Trophoblast cell (in vitro differentiated cells and primary cell): ENCODE data around the gene LAG3.
"Not testable (repeated sequence)": the region's sequence is repeated elsewhere in the genome, so short reads cannot be mapped to it uniquely, and the experiment has no call there.

ENCODE experiments used
- DNase-seq, 2 donors: peaks; one replicate each; pipeline ENCODE4 v3.0.0-alpha.2; 2016
- H2AFZ ChIP-seq: 2 replicates; pipeline ENCODE4 v1.6.1; 2013; ENCODE audit warnings: low read length, moderate library complexity, mild to moderate bottlenecking; ENCODE audit not compliant: insufficient read depth, poor library complexity
- H2AK5ac ChIP-seq: 2 replicates; pipeline ENCODE4 v1.6.1; 2013; ENCODE audit warnings: mild to moderate bottlenecking, low read length
- H2BK120ac ChIP-seq: 2 replicates; pipeline ENCODE4 v1.6.1; 2013; ENCODE audit warnings: low read length, mild to moderate bottlenecking, moderate library complexity; ENCODE audit not compliant: insufficient read depth, poor library complexity
- H2BK12ac ChIP-seq: 2 replicates; pipeline ENCODE4 v1.6.1; 2013; ENCODE audit warnings: mild to moderate bottlenecking, low read length, moderate library complexity
- H2BK5ac ChIP-seq: 2 replicates; pipeline ENCODE4 v1.6.1; 2013; ENCODE audit warnings: low read length, low read depth, moderate library complexity, mild to moderate bottlenecking; ENCODE audit not compliant: poor library complexity
- H3K14ac ChIP-seq: 2 replicates; pipeline ENCODE4 v1.6.1; 2013; ENCODE audit warnings: mild to moderate bottlenecking, low read length
- H3K18ac ChIP-seq: 2 replicates; pipeline ENCODE4 v1.6.1; 2013; ENCODE audit warnings: mild to moderate bottlenecking, low read length
- H3K23ac ChIP-seq: 2 replicates; pipeline ENCODE4 v1.6.1; 2013; ENCODE audit warnings: low read length
- H3K27ac ChIP-seq: 2 replicates; pipeline ENCODE4 v1.5.1; 2013; ENCODE audit warnings: low read depth, mild to moderate bottlenecking, inconsistent platforms, low read length, moderate library complexity
- H3K27me3 ChIP-seq: 2 replicates; pipeline ENCODE4 v1.6.1; 2013; ENCODE audit warnings: inconsistent platforms, mild to moderate bottlenecking, low read length, moderate library complexity; ENCODE audit not compliant: insufficient read depth
- H3K36me3 ChIP-seq, 2 experiments: 1 replicate in 1 of 2; 2 replicates in 1 of 2; pipeline ENCODE4 v1.6.1; 2013; ENCODE audit warnings: low read length in 2 of 2, mild to moderate bottlenecking in 2 of 2, moderate library complexity in 1 of 2; ENCODE audit not compliant: insufficient read depth in 2 of 2, control insufficient read depth in 1 of 2
- H3K4ac ChIP-seq: 2 replicates; pipeline ENCODE4 v1.6.1; 2013; ENCODE audit warnings: low read depth, mild to moderate bottlenecking, low read length, moderate library complexity
- H3K4me1 ChIP-seq, 2 experiments: 1 replicate in 1 of 2; 2 replicates in 1 of 2; pipeline ENCODE4 v1.6.1; 2013; ENCODE audit warnings: low read length in 2 of 2, mild to moderate bottlenecking in 2 of 2, moderate library complexity in 1 of 2; ENCODE audit not compliant: insufficient read depth in 2 of 2, control insufficient read depth in 1 of 2
- H3K4me2 ChIP-seq: 2 replicates; pipeline ENCODE4 v1.6.1; 2013; ENCODE audit warnings: inconsistent platforms, mild to moderate bottlenecking, low read length, moderate library complexity
- H3K4me3 ChIP-seq: 2 replicates; pipeline ENCODE4 v1.5.1; 2013; ENCODE audit warnings: mild to moderate bottlenecking, low read depth, low read length, inconsistent platforms
- H3K79me1 ChIP-seq: one replicate; pipeline ENCODE4 v1.6.1; 2013; ENCODE audit warnings: low read length
- H3K79me2 ChIP-seq: 2 replicates; pipeline ENCODE4 v1.6.1; 2013; ENCODE audit warnings: low read length, mild to moderate bottlenecking; ENCODE audit not compliant: control insufficient read depth, insufficient read depth, poor library complexity
- H3K9ac ChIP-seq: 2 replicates; pipeline ENCODE4 v1.6.1; 2013; ENCODE audit warnings: mild to moderate bottlenecking, low read length
- H3K9me3 ChIP-seq: 2 replicates; pipeline ENCODE4 v1.6.1; 2013; ENCODE audit warnings: low read depth, mild to moderate bottlenecking, control low read depth, inconsistent platforms, low read length; ENCODE audit not compliant: insufficient read depth
- H4K12ac ChIP-seq: 2 replicates; pipeline ENCODE4 v1.6.1; 2013; ENCODE audit warnings: low read depth, mild to moderate bottlenecking, low read length, moderate library complexity
- H4K8ac ChIP-seq: 2 replicates; pipeline ENCODE4 v1.6.1; 2013; ENCODE audit warnings: low read depth, mild to moderate bottlenecking, low read length, moderate library complexity
- H4K91ac ChIP-seq: one replicate; pipeline ENCODE4 v1.6.1; 2013; ENCODE audit warnings: low read depth, mild to moderate bottlenecking, low read length, moderate library complexity
- WGBS: extraction: QIAGEN DNeasy Blood & Tissue Kit; methylation state at CpG from one replicate; pipeline ENCODE4 v1.1.7; 2013; ENCODE audit warnings: missing lambda C conversion rate; ENCODE audit not compliant: insufficient read length, insufficient coverage; ENCODE audit errors: extremely low coverage; 5-methylcytosine and 5-hydroxymethylcytosine counted together

LAG3 gene

GRCh38 chr12:6735448-6736191 is 36.7 kb upstream of the LAG3 start:
- H2AK5ac ChIP-seq, result no peak overlapping the region
- H4K8ac ChIP-seq, result no peak overlapping the region
- peak; percentile 48 to 72 for DNase-seq
- no peak overlapping the region for H3K4me2 ChIP-seq
- H3K79me2 ChIP-seq, result no peaks in the 10 kb centered on the region
- H3K23ac ChIP-seq, result no peak overlapping the region
- H3K79me1 ChIP-seq, result no peaks in the 10 kb centered on the region
- H2BK120ac ChIP-seq, result no peak overlapping the region
- no peak overlapping the region for H3K27ac ChIP-seq
- no peaks in the 10 kb centered on the region for H3K4me1 ChIP-seq
- no peak overlapping the region for H3K4ac ChIP-seq
- H2AFZ ChIP-seq, result no peak overlapping the region
- no peak overlapping the region for H3K14ac ChIP-seq
- peaks cover 8 to 20% of the 10 kb centered on the region in 2 experiments for H3K36me3 ChIP-seq
- H4K12ac ChIP-seq, result no peak overlapping the region
- H3K9ac ChIP-seq, result no peak overlapping the region
- H2BK12ac ChIP-seq, result no peak overlapping the region
- no peaks in the 10 kb centered on the region for H3K27me3 ChIP-seq
- H4K91ac ChIP-seq, result no peak overlapping the region
- no peak overlapping the region for H3K18ac ChIP-seq
- no peaks in the 10 kb centered on the region for H3K9me3 ChIP-seq
- no peak overlapping the region for H2BK5ac ChIP-seq
- WGBS, result no CpG with 5 or more reads among the region's 8 CpGs
- H3K4me3 ChIP-seq, result no peak overlapping the region

DNA sequence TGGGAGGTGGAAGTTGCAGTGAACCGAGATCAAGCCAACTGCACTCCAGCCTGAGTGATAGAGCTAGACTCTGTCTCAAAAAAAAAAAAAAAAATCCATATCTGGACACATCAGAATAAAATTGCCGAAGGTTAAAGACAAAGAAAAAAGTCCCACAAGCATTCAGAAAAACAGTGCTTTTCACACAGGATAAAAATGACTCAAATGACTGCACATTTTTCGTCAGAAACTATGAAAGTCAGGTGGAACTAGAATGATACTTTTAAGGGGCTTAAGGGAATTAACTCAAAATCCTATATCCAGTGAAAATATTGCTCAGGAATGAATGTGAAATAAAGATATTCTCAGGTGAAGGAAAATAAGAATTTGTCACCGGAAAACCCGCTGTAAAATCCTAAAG is 35.6 kb upstream of the LAG3 start:
- Histone ChIP-seq H3K36me3 (peaks cover 0 to 10% of the 10 kb centered on the region in 2 experiments), H3K4me3 (no peak overlapping the region), H3K18ac (no peak overlapping the region), H3K79me2 (no peaks in the 10 kb centered on the region), H2BK5ac (no peak overlapping the region), H3K9ac (no peak overlapping the region), H2AFZ (no peak overlapping the region), H2BK120ac (no peak overlapping the region), H3K4me1 (no peaks in the 10 kb centered on the region), H3K4ac (no peak overlapping the region), H3K27ac (no peak overlapping the region), H2BK12ac (no peak overlapping the region), H4K91ac (no peak overlapping the region), H3K9me3 (no peaks in the 10 kb centered on the region), H4K12ac (no peak overlapping the region), H3K14ac (no peak overlapping the region), H2AK5ac (no peak overlapping the region), H3K23ac (no peak overlapping the region), H3K27me3 (no peaks in the 10 kb centered on the region), H3K79me1 (no peaks in the 10 kb centered on the region), H4K8ac (no peak overlapping the region), H3K4me2 (no peak overlapping the region)
- WGBS, result no CpG with 5 or more reads among the region's 5 CpGs
- no peak for DNase-seq

DNA sequence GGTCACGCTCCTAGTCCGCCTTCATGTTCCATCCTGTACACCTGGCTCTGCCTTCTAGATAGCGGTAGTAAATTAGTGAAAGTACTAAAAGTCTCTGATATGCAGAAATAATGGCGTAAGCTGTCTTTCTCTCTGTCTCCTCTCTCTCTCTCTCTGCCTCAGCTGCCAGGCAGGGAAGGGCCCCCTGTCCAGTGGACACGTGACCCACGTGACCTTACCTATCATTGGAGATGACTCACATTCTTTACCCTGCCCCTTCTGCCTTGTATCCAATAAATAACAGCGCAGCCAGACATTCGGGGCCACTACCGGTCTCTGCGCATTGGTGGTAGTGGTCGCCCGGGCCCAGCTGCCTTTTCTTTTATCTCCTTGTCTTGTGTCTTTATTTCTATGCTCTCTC is 30.2 kb upstream of the LAG3 start:
- not testable (repeated sequence) for H3K18ac ChIP-seq, H3K79me2 ChIP-seq, H2BK5ac ChIP-seq, H4K12ac ChIP-seq, H2AFZ ChIP-seq, H4K91ac ChIP-seq, H3K23ac ChIP-seq, H2AK5ac ChIP-seq, H3K79me1 ChIP-seq, H4K8ac ChIP-seq, H3K4me3 ChIP-seq, H3K4me2 ChIP-seq, H3K9me3 ChIP-seq, H3K27ac ChIP-seq, H3K4ac ChIP-seq, DNase-seq, H3K14ac ChIP-seq, H2BK120ac ChIP-seq, H2BK12ac ChIP-seq, H3K27me3 ChIP-seq, H3K9ac ChIP-seq
- Histone ChIP-seq H3K36me3 (peaks cover 6 to 14% of the 10 kb centered on the region in 2 experiments), H3K4me1 (peaks cover 15 to 19% of the 10 kb centered on the region in 2 experiments)
- no CpG with 5 or more reads among the region's 12 CpGs for WGBS

DNA sequence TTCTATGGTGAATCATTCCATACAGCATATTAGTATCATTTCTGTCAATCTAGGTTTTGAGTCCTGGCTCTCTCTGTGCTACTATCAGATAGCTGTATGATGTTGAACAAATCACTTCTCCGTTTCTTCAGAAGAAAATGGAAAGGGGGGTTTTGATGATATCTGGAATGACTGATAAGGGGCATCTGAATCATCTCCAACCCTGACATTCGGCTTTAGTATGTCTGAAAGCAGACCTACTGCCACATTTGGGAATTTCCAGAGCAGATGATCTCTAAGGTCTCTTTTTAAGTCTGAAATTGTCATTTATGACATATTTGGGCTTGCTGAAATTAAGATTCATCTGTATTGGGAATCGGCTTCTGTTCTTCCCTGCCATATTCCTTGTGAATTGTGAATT is 29.5 kb upstream of the LAG3 start:
- DNase-seq, result peak in 1 of 2 donors; percentile 32
- Histone ChIP-seq H3K9me3 (peaks cover 2% of the 10 kb centered on the region), H2AK5ac (no peak overlapping the region), H3K18ac (no peak overlapping the region), H4K8ac (no peak overlapping the region), H3K4me2 (no peak overlapping the region), H3K9ac (no peak overlapping the region), H3K14ac (no peak overlapping the region), H3K27me3 (no peaks in the 10 kb centered on the region), H3K4ac (no peak overlapping the region), H4K91ac (no peak overlapping the region), H4K12ac (no peak overlapping the region), H2BK120ac (no peak overlapping the region), H3K79me1 (no peaks in the 10 kb centered on the region), H2BK5ac (no peak overlapping the region), H3K4me3 (no peak overlapping the region), H2BK12ac (no peak overlapping the region), H3K4me1 (peaks cover 15 to 19% of the 10 kb centered on the region in 2 experiments), H3K23ac (no peak overlapping the region), H3K36me3 (peaks cover 11 to 21% of the 10 kb centered on the region in 2 experiments), H2AFZ (no peak overlapping the region), H3K79me2 (no peaks in the 10 kb centered on the region), H3K27ac (no peak overlapping the region)
- WGBS, result no CpG with 5 or more reads among the region's 3 CpGs
